Ascending aorta (tissue), 2 donors: ENCODE measurements around the gene SNX4. TPM values are rescaled to one million over a fixed set of nuclear protein-coding genes. Genes with fewer than 3 reads are reported as not detected.

Experiments used
- DNase-seq, 2 donors: peaks; one replicate each; pipeline ENCODE4 v3.0.0-alpha.2; 2019; ENCODE audit warnings: low spot score in 2 of 2
- H3K27ac ChIP-seq, 2 donors: fragments of 200-600 bp; sonication (generic); one replicate each; pipeline ENCODE4 v1.5.1; 2016 to 2017; ENCODE audit warnings: mild to moderate bottlenecking in 1 of 2
- H3K27me3 ChIP-seq: fragments of 200-600 bp; sonication (generic); one replicate; pipeline ENCODE4 v1.5.1; 2017
- H3K36me3 ChIP-seq, 2 donors: fragments of 200-600 bp; sonication (generic); one replicate each; pipeline ENCODE4 v1.5.1; 2016
- H3K4me1 ChIP-seq, 2 donors: fragments of 200-600 bp; sonication (generic); one replicate each; pipeline ENCODE4 v1.5.1; 2016 to 2017; ENCODE audit warnings: mild to moderate bottlenecking in 1 of 2
- H3K4me3 ChIP-seq, 2 donors: fragments of 200-600 bp; sonication (generic); one replicate each; pipeline ENCODE4 v1.5.1; 2016 to 2017; ENCODE audit warnings: mild to moderate bottlenecking in 1 of 2
- H3K9me3 ChIP-seq, 2 donors: fragments of 200-600 bp; sonication (generic); one replicate each; pipeline ENCODE4 v1.5.1; 2016
- CTCF ChIP-seq, 3 experiments: fragments of 200-600 bp in 2 of 3; fragments of 450-650 bp in 1 of 3; sonication (generic) in 2 of 3; IDR thresholded peaks; one replicate each; pipeline ENCODE4 v1.5.1; 2016 to 2019; ENCODE audit warnings: antibody characterized with exemption in 3 of 3, mild to moderate bottlenecking in 1 of 3, moderate library complexity in 1 of 3
- intact Hi-C: fragments of 100-400 bp; cut with DNase I; formaldehyde crosslinking; loops from one replicate; pipeline ENCODE4 v1.15.1; 2023
- total RNA-seq: library from RNA; depleted of rRNA; stranded (reverse); fragments of >200 nt; gene quantifications from one replicate; pipeline ENCODE4 v1.1.0, GENCODE V29; 2016

The SNX4 gene
- total RNA-seq, 1 donor from 2014 or later: 20.8 TPM

GRCh38 chr3:125479091-125479490 lies 40.9 kb downstream of the SNX4 start:
- no peaks in the 10 kb centered on the region for H3K4me1 ChIP-seq
- TF ChIP-seq CTCF (IDR thresholded peaks at IDR 0.05): no peak
- no peak overlapping the region for H3K4me3 ChIP-seq
- intact Hi-C loops: no loop called here
- DNase-seq: no peak
- H3K9me3 ChIP-seq: no peaks in the 10 kb centered on the region
- peaks cover 29 to 45% of the 10 kb centered on the region in 2 donors for H3K36me3 ChIP-seq
- no peak overlapping the region for H3K27ac ChIP-seq
- H3K27me3 ChIP-seq: no peaks in the 10 kb centered on the region

- DNase-seq: no peak
- Histone ChIP-seq H3K4me3 (no peak overlapping the region), H3K9me3 (no peaks in the 10 kb centered on the region), H3K36me3 (peaks cover 31 to 46% of the 10 kb centered on the region in 2 donors), H3K4me1 (no peaks in the 10 kb centered on the region), H3K27me3 (no peaks in the 10 kb centered on the region), H3K27ac (no peak overlapping the region)
- no peak for TF ChIP-seq CTCF (IDR thresholded peaks at IDR 0.05)
- intact Hi-C loops: no loop called here
Observed at GRCh38 chr3:125478326-125478725, 41.7 kb downstream of the SNX4 start.

GRCh38 chr3:125477701-125478100 lies 42.3 kb downstream of the SNX4 start:
- Histone ChIP-seq H3K9me3 (no peaks in the 10 kb centered on the region), H3K4me3 (no peak overlapping the region), H3K36me3 (peaks cover 37 to 46% of the 10 kb centered on the region in 2 donors), H3K27ac (no peak overlapping the region), H3K27me3 (no peaks in the 10 kb centered on the region), H3K4me1 (no peaks in the 10 kb centered on the region)
- no peak for TF ChIP-seq CTCF (IDR thresholded peaks at IDR 0.05)
- no peak for DNase-seq
- intact Hi-C loops: no loop called here

- H3K27me3 ChIP-seq: no peaks in the 10 kb centered on the region
- peaks cover 0 to 3% of the 10 kb centered on the region in 2 donors for H3K9me3 ChIP-seq
- peaks cover 46 to 58% of the 10 kb centered on the region in 2 donors for H3K36me3 ChIP-seq
- no peak for TF ChIP-seq CTCF (IDR thresholded peaks at IDR 0.05)
- H3K4me1 ChIP-seq: no peaks in the 10 kb centered on the region
- DNase-seq: no peak
- intact Hi-C loops: no loop called here
- no peak overlapping the region for H3K27ac ChIP-seq
- H3K4me3 ChIP-seq: no peak overlapping the region
Observed at GRCh38 chr3:125470671-125471070, 49.3 kb downstream of the SNX4 start.

GRCh38 chr3:125462722-125463299 lies 57.2 kb downstream of the SNX4 start:
- Histone ChIP-seq H3K4me1 (no peaks in the 10 kb centered on the region), H3K4me3 (no peak overlapping the region), H3K27me3 (no peaks in the 10 kb centered on the region), H3K27ac (no peak overlapping the region), H3K9me3 (peaks cover 0 to 3% of the 10 kb centered on the region in 2 donors), H3K36me3 (peaks cover 37 to 58% of the 10 kb centered on the region in 2 donors)
- no peak for TF ChIP-seq CTCF (IDR thresholded peaks at IDR 0.05)
- DNase-seq: no peak
- intact Hi-C loops: no loop called here

GRCh38 chr3:125461896-125462295 lies 58.1 kb downstream of the SNX4 start:
- intact Hi-C loops: no loop called here
- Histone ChIP-seq H3K27ac (no peak overlapping the region), H3K4me3 (no peak overlapping the region), H3K36me3 (peaks cover 34 to 57% of the 10 kb centered on the region in 2 donors), H3K4me1 (no peaks in the 10 kb centered on the region), H3K9me3 (peaks cover 0 to 3% of the 10 kb centered on the region in 2 donors), H3K27me3 (no peaks in the 10 kb centered on the region)
- no peak for TF ChIP-seq CTCF (IDR thresholded peaks at IDR 0.05)
- no peak for DNase-seq
